Cerebellar cortex (tissue), 1 donor: Measurements from ENCODE around the gene RAE1.
"Not testable (repeated sequence)": the region's sequence is repeated elsewhere in the genome, so short reads cannot be mapped to it uniquely, and the experiment has no call there.

Experiments
- DNase-seq: peaks from one replicate; pipeline ENCODE4 v3.0.0-alpha.2; 2015; ENCODE audit warnings: low spot score

RAE1 gene

GRCh38 chr20:57326667-57327455 lies 24.2 kb upstream of the RAE1 start:
- DNase-seq, result no peak

DNA sequence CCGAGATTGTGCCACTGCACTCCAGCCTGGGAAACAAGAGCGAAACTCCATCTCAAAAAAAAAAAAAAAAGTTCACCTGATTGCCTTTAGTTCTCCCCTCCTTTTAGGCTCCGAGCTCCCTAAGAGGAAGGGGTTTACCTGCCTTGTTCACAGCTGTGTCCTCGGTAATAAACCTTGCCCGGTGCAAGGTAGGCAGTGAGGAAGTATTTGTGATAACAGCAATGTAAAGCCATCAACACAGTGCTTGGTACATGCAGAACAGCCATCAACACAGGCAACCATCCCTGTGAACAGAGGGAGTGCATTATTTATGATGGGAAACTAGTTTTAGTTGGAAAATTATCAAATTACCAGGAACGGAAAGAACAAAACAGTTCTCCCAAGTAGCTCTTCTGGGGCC lies 23.2 kb upstream of the RAE1 start:
- no peak for DNase-seq

GRCh38 chr20:57329608-57330221 lies 21.3 kb upstream of the RAE1 start, which contains the start of gene SPO11:
SPO11 (plus strand) TSS chr20:57329803; CDS start chr20:57329868, 65 bp downstream.
- DNase-seq, result peak; percentile 38

GRCh38 chr20:57330998-57331397 lies 20.1 kb upstream of the RAE1 start:
- DNase-seq, result no peak

GRCh38 chr20:57332105-57333089 lies 18.7 kb upstream of the RAE1 start:
- peak; percentile 20 for DNase-seq

- peak; percentile 24 for DNase-seq
These were observed 15.7 kb upstream of the RAE1 start for GRCh38 chr20:57335392-57335791.

DNA sequence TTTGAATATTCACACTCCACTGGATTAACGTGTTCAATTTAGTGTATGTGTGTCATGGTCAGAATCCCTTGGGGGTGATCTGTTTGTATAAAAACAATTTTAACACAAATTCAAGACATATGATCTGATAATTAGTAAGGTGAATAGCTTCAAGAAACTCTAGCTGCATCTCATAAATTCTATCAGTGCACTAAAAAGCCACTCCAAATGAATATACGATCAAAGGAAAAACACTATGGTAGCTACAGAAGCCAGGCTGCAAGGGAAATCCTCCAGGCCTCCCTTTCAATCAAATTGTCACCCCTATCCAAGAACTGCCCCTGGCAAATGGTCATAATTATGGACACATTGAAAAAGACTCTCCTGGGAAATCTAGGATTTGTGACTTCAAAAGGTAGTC lies 9.4 kb upstream of the RAE1 start:
- DNase-seq, result no peak

DNA sequence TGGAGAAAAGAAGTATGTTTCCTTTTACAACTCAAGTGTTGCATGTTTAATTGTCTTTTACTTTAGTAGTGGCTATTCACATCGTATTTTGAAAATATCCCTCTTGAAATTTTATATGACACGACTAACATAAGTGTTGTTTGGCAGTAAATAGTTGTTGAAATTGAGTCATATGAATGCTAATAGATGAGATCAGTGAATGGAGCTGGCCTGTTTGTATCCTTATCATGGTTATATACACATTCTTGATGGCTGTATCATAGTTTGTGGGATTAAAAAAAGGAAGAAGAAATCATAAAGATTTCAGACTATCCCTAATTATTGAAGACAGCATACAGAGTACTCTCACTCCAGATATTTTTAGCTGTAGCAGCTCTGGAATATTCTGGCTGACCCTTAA lies 8.2 kb upstream of the RAE1 start:
- DNase-seq, result no peak

DNA sequence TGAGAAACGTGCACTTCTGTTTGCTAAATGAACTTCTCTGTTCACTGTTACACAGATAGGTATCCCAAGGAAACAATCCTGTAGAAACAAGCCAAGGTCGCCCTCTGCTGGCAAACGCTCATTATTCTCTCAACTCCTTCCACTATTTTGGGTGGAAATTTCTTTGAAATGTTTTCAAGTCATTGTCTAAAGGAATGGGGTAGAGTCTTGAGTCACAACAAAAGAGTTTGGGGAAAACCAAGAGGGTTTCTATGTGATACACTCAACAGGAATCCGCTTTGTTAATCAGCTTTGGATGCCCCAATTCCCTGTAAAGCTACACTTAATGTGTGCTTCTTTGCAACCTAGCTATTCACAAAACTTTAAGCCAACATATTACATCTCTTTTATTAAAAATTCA lies 4.6 kb upstream of the RAE1 start:
- peak; percentile 78 for DNase-seq

DNA sequence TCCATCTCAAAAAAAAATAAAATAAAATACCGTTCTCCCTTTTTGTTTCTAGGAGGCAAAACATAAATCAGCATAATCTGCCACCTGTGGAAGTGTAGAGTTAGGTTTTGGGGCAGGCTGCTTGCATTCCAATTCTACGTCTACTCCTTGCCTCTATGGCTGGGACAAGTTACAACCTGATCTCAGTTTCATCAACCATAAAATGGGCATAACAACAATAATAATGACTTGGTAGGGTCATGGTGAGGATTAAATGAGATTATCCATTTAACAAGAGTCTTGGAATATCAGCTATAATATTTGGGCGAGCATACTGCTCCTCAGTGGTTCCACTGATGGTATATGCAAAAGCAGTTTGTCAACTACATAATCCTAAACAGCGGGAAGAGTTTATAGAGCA lies 3.7 kb upstream of the RAE1 start:
- DNase-seq, result no peak

GRCh38 chr20:57348200-57348921 lies 2.7 kb upstream of the RAE1 start:
- not testable (repeated sequence) for DNase-seq

GRCh38 chr20:57348922-57349574 lies 2.0 kb upstream of the RAE1 start:
- DNase-seq, result not testable (repeated sequence)

GRCh38 chr20:57350081-57350710 lies 859 bp upstream of the RAE1 start:
- DNase-seq, result no peak

- DNase-seq, result not testable (repeated sequence)
These were observed 371 bp upstream of the RAE1 start for GRCh38 chr20:57350726-57351041.

GRCh38 chr20:57352305-57352704 lies 1.2 kb downstream of the RAE1 start:
- DNase-seq, result no peak

GRCh38 chr20:57353351-57353750 lies 2.3 kb downstream of the RAE1 start:
- no peak for DNase-seq

DNA sequence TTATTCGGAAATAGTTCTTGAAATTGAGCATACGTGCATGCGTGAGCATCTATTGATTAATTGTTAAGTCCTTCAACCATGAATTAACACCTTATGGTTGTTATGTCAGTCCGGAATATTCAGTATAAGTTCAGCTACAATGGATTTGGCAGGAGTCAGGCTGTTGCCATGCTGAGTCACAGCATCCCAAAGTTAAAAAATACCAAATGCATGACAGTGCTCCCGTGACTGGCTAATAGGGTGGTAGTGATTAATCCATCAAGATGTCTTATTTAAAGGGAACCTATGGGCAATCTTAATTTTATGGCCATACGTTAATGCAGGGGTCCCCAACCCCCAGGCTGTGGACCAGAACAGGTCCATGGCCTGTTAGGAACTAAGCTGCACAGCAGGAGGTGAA lies 10.5 kb downstream of the RAE1 start:
- no peak for DNase-seq

DNA sequence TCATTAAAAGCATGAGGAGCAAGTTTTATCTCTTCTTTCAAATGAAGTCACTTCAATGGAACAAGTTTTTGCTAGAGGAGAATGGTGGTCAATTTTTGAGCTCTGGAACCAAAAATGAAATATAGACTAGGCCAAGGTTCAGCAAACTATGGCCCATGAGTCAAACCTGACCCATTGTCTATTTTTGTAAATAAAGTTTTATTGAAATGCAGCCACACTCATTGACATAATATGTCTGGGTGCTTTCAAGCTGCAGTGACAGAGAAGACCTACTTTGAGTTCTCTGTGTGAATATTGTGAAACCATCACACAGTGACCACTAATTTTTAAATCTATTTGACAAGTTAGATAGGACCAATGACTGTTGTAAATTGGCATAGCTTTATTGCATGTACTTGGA lies 13.4 kb downstream of the RAE1 start:
- DNase-seq, result no peak

DNA sequence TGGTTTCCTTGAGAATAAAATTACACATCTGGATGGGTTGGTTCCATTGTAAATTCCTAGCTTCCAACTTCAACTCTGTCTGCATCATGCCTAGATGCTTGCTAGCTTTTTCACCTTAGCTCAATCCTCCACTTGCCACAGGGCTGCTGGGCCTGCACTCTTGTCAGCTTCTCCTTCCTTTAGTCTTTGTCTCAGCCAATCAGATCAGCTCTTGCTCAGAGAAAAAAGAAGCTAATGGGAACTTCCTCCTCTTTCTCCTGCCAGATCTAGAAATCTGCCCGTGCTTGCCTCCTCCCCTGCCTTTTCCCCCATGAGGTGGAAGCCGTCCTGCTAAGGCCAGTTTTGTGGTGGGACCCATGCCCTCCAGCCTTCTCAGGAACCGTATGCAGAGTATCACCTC lies 18.5 kb downstream of the RAE1 start:
- no peak for DNase-seq

GRCh38 chr20:57370316-57370715 lies 19.3 kb downstream of the RAE1 start:
- DNase-seq, result no peak

DNA sequence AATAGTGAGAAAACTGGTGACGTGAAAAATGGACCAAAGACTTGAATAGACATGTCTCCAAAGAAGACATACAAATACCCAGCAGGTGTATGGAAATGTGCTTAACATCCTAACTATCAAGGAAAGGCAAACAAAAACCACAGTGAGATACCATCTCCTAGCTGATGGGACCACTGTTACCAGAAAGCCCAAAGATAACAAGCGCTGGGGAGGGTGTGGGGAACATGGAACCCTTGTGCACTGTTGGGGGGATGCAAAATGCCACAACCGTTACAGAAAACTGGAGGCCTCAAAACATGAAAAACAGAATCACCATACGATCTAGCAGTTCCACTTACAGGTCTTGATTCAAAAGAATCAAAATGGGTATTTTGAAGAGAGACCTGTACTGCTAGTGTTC lies 20.3 kb downstream of the RAE1 start:
- DNase-seq, result no peak
